ENCODE data around the gene APBA2.
A peak's percentile ranks its signal among the peaks of the same experiment; 100 is the strongest.

APBA2 gene

DNA sequence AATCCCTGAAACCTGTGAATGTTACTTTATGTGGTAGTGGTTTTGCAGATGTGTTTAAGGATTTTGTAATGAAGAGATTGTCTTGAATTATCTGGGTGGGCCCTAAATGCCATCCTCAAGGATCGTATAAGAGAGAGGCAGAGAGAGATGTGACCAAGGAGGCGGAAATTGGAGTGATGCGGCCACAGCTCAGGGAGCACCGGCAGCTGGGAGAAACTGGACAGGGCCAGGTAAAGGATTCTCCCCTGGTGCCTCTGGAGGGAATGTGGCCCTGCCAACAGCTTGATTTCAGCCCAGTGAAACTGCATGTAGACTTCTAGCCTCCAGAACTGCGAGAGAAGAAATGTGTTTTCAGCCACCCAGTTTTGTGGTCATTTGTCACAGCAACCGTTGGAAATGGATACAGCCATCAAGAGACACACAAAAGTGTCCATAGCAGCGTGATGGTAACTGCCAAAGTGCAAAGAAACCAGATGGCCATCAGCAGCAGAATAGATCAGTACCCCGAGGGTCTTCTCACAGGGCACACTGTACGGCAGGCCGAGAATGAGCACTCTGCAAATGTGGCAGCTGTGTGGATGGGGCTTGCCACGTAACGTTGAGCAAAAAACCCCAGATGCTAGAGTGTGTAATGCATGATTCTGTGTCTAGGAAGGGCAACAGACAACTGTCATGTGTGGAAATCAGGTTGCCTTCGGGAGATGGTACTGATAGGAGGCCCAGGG lies 12.2 kb downstream of the APBA2 start:
- no peak for DNase-seq

DNA sequence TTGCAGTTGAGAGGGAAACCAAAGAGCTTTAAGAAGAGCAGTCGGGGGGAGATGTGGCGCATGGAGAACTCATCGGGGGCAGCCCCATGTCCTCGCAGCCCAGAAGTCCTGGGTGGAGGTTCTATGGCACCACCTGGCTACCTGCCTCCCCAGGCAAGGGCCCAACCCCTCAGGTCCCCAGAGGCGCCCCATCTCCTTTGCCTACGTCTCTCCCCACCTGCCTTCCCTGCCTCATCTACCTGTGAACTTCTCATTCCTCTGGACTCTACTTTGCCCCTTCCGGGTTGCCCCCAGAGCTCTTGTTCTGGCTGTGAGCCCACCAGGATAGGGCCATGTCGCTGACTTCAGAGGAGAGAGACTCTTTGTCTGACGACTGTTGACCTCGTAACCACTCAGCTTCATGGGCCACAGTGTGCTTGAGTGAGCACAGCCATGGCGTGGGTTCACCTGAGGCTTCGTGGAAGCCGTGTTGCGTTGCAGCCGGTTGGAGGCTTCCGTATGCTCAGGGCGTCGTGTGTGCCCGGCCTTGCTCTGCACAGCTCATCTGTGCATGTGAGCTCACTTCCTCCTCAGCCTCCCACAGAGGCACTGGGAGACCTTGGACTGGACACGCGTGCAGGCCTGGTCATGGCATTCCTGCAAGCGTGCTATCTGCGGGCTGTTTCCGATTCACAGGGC lies 13.4 kb downstream of the APBA2 start:
- no peak for DNase-seq

DNA sequence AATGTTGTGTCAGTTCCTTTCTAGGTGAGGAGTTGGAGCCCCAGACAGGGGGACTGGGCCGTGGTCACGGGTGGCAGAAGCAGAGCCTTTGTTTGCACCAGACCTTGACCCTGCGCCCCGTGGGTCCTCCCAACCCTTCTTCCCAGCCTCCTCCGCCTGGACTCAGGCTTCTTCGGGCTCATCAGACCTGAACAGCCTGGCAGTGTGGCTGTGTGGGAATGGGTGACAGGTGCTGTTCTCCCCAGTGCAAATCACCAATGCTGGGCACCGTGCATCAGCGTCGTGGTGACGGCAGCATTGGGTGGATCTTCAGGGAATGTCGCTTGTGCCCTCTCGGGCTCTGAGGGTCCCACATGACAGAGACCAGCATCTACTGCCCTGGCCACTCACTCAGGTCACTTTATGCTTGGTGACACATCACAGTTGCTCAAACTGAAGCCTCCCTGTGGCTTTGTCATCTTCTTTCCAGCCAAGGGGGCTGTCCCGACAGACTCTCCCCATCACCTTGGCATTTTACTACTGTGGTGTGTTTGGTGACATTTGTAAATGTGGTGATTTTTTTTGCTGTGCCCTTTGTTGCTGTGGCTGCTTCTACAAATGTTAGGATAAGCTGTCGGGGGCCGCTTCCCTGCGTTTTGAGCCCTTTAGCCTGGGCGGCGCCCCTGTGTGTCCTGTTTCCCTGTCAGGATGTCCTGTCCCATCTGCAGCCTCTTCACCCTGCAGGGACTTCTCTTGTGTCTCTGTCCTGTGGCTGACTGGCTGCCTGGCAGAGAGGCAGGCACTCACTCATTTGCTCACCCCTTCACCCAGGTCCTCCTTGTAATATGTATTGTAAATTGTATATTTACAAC lies 14.5 kb downstream of the APBA2 start:
- DNase-seq: no peak

DNA sequence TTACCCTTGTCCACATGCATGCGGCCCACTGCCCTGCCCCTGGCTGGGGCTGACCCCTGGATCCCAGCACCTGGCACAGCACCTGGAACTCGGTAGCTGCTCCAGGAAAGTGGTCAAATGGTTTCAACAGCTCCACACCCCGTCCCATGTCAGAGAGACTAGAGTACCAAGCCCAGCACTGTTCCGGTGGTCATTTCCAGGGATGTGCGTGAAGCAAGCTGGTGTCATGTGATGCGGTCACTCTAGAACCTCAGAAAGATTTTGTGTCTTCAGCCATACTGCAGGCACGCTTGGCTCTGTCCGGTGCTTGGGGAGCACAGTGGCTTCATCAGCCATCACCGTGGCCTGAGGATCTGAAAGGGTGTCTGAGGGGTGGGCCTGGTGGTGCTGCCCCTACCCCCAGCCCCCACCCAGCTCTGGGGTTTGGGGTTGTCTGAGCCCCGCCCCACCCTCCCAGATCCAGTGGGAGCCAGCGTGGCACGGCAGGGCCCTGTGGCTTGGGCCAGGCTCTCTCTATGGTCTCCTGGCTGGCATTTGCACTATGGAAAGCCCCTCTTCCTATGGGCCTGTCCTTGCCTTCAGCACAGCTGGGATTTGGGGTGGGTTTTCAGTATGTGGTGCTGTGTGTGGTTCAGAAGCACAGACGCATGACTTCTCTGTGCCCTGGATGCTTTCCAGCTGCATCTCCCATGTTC lies 15.3 kb downstream of the APBA2 start:
- no peak for DNase-seq

DNA sequence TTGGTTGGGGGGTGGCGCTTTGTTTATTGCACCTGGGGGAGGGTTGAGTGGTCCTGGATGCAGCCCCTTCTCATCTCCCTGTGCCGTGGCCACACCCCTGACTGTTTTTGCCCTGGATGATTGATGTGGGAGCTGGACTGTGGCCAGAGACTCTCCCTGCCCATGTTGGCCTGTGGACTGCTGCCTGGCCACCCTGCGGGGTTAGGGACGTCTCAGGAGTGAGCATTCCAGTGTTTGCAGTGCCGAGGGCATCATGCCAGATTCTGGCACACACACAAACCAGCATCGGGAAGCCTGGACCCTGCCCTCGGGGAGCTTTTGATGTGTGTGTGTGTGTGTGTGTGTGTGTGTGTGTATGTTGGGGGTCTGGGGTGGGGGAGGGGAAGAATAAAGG lies 15.8 kb downstream of the APBA2 start:
- no peak for DNase-seq

DNA sequence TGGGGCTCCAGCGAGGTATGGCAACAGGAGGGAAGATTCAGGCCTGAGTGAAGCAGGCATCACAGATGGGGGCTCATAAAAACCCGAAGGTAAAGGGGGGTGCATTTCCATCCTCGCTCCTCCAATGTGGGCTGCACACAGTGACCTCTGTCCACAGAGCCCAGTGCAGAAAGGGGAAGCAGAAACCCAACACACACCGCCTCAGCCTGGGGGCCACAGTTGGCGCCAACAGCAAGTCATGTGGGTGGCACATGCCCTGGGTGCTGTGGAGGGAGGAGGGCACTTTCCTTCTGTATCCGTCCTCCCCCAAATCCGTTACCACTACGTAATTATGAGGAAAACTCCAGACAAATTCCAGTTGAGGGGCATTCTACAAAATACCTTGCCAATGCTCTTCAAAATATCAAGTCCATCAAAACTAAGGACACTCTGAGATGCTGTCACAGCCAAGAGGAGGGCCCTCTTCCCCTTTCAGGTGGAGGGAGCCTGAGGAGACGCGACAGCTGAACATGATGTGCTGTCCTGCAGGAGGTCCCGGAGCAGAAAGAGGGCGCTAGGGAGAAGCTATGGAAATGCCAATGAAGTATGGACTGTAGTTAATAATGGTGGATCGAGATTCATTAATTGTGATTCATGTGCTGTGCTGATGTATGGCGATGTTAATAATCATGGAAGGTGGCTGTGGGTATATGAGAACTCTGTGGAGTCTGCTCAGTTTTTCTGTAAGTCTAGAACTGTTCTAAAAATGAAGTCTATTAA lies 16.4 kb downstream of the APBA2 start:
- DNase-seq: no peak

DNA sequence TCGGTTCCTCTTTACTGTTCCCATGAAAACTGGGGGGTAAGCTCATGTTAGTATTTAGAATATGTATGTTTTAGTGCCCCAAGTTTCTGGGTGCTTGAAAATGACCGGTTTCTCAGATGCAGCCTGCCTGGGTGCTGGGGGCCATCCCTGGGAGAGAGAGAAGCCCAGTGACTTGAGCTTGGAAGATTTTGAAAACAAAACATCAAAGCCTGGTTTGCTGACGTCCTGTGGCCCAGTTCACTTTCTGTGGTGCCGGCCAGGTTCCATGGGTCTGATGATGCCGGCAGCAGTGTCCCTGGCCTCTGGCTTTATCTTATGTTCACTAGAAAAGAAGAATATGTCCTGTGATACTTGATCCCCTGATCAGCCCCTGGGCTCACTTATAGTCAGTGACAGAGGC lies 17.1 kb downstream of the APBA2 start:
- no peak for DNase-seq

DNA sequence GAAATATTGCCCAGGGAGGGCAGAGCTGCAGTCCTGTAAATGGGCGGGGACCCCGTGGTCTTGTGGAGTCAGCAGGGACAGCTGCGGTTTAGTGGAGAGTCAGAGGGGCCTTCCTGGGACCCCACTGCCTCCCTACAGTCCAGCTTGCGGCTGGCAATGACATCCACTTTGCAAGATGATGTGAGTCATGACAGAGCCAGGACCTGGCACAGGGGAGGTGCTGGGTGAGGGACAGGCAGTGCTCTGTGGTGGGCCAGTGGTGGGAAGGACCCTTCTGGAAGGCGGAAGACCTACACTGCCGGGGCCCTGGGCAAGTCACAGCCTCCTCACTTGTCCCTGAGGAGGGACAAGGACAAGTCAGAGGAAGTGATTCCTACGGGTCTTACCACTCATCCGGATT lies 17.8 kb downstream of the APBA2 start:
- no peak for DNase-seq

DNA sequence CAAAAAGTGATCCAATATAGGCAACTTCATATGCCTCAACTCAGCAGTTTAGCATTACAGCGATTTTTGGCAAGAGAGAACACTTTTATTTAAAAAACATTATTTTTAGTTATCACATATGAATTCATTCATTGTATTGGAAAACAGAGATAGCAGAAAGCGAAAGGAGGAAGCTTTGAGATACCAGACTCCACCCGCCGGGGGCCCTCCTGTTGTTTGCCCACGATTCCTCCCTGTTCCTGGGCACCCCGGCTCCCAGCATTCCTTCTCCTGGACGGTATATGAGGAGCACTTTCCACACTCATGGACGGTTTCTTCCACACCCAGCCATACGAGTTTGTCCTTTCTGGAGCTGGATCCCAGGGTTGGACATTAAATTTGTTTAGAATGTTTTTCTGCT lies 18.2 kb downstream of the APBA2 start:
- no peak for DNase-seq

DNA sequence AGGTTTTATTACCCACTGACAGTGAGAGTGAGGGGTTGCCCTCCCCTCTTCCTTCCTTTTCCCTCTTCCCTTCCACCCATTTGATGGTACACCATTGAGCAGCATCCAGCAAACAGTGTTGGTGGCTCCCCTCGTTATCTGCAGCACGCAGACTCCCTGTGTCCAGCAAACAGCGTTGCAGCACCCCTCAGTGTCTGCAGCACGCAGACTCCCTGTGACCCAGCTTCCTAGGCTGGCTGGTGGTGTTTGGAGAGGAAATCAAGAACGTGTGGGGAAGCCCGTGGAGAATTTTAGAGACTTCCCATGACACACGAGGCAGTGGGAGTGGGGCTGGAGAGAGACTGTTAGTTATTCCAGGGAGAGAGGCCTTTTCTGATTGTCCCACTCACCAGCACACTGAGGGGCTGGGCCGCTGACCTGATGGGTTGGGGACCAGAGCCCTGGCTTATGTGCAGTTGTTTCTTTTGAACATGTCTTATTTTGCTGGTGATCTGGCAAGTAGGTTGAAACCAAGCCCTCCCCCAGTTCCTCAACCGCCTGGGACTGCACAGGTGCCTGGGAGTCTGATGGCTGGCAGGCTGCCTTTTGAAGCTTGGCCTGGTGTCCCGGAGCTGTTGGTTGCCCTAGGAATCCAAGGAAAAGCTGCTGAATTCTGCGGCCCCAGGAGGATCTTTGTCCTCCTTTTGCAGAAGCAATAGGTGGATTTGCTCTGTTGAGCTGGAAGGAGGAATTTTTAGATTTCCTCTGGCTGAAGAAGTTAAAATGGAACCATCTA lies 19.0 kb downstream of the APBA2 start:
- DNase-seq: no peak

DNA sequence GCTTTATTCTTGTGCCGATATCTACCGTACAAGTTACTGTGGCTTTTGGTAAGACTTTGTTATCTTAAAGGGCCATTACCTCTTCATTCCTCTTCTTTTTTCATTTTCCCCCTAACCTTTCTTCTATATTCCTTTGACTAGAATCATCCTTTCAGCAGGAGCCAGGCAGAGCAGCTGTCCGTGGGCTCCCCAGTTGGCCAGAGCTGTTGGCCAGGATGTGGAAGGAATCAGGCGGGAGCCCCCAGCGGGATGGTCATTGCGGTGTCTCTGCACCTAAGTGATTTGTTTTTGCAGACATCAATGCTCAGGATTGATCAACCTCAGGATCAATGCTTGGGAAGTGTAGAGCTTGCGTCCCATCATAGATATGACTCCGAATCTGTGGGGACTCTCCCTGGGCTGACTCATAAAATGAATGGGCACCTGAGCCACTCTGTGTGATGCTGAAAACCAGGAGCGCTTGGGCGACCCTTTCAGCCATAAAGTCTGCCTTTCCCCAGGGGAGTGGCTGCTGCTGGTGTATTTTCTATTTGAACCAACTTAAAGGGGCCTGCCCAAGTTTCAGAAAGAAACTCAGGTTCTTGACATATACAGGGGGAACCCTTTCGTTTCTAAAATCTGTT lies 21.7 kb downstream of the APBA2 start:
- DNase-seq: no peak

DNA sequence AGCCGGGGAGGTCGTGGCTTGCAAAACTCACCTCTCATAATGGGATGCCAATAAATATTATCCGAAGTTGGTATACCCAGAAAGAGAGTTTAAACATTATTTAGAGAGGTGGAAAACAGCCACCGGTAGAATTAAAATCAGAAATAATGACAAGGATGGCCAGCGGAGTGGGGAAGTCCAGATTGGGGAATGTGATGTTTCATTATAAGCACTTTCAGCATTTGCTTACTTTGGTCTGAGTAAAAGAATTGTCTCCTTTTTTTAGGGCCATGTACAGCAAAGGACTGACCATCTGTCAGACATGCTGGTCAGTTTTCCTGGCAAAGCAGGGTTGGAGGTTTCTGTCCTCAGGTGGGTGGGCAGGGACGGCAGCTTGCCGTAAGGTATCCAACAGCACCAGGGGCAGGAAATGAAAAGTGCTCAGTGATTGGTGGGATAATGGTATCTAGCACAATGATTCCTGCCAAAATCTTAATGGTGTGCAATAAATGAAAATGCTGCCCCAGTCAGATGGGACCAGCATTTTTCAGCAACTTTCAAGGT lies 24.3 kb downstream of the APBA2 start:
- DNase-seq: no peak

DNA sequence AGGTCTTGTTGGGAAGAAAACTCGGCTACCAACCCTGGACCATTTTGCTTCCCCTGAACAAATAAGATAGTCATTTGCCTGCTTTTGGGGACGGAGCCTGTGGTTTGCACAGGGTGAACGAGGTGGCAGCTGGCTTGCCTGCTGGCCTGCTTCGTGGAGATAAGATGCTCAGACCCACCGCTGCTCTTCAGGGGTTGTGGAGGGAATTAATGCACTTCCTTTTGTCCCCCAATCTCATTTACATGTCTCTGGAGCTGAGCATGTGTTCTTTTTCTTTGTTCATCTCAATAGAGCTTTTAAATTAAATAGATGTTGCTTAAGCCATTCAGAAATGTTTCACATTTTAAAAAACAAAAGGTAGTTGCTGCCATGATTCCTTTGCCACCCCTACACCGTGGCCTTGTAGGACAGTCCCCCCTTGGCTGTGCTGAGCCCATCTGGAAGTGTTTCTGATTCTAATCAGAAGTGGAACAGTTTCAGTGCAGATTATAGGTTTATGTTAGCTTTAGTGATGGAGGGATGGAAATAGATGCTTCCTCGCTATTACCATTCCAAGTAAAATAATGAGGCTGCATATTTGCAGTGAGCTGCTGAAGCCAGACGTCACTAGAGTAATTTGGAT lies 25.6 kb downstream of the APBA2 start:
- DNase-seq: peak; percentile 48

DNA sequence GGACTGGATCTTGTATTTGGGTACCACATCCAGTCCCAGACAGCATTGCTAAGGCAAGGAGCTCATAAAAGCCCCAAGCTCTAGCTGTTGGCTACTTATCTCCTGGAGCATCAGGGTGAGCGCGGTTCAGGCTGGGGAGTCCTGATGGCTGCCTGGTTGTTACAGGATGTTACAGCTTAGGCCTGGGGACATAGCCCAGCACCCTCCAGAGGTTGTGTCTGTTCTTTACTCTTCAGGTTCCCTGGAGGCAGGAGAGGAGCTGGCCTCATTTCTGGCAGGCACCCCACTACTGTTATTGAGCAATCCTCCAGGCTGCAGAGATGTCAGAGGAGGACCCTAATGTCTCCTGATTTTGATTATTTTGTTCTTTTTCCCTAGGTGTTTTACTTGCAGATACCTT lies 26.6 kb downstream of the APBA2 start:
- DNase-seq: no peak

DNA sequence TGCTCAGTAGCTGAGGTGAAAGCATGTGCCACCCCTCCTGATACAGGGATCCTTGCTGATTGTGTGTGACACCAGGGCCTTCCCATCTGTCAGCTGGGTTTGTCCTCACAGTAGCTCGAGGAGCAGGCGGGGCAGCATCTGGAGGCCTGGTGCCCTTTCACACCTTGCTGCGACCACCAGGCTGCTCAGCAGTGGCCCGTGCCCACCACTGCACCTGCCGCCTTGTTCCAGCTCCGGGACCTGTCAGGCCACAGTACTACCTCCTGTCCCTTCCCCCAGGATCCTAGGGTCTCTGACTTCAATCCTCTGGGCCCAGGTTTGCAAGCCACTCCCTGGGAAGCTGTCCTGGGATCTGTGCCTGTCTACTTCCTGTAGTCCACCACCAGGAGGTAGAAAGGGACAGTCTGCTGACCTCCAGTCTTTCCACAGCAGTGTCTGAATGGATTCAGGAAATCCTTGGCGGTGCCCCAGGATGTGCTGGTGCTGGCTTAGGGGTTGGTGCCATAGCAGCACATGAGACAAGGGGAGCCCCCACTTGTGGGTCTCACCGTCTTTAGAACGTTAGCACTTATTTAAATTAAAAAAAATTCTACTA lies 27.5 kb downstream of the APBA2 start:
- no peak for DNase-seq

DNA sequence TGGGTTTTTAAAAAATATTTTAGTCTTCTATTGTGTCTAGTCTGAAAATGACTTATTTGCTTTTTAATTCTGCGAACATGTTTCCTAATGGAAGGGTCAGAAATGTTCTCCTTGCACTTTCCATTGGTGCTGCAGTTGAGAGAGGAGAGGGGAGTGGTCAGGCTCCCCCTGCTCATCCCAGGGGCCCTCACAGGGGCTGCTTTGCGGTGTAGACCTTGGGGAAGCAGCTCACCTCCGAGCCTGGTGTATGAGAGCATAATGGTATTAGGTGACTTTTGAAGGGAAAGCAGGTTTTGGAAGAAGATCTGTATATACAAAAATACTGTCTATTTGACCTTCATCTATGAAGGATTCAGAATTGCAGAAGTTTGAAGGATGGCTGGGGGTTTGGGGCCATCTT lies 28.3 kb downstream of the APBA2 start:
- DNase-seq: no peak

DNA sequence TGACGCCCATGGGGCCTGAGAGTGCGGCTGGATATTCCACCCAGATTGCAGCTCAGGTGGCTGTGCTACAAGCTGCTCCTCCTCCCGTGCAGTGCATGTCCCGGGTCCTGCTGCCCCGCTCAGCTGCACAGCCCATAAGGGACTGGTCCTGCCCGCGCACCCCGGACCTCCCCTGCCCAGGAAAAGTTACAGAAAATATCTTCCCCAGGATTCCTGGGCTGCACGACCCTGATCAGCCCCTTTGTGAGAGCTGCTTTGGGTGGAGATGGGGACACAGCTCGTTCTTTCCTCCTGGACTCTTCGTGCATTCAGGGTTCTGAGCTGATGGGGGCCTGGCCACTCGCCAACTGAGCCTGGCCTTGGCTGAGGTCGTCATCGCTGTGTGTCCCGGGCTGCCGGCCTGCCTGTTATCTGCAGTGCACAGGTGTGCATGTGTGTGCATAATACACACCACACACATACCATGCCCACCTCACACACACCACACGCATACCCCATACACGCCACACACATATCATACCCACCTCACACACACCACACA lies 28.8 kb downstream of the APBA2 start:
- DNase-seq: no peak

DNA sequence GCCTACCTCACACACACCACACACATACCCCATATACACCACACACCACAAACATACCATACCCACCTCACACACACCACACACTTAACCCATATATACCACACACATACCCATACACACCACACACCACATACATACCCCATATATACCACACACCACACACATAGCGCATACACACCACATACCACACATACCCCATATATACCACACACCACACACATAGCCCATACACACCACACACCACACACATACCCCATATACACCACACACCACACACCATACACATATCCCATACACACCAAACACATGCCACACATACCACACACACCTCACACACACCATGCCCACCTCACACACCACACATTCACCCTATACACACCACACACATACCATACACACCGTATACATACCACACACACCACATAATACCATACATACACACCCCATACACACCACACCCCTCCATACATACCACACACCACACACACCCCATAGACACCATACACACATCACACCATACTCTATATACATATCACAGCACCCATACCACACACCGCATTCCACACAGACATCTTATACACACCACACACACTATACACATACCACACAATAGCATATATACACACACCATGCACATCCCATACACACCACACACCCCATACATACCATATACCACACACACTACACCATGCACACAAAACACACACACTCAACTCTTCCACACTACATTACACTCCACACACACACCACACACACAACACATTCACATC lies 29.5 kb downstream of the APBA2 start:
- DNase-seq: no peak

DNA sequence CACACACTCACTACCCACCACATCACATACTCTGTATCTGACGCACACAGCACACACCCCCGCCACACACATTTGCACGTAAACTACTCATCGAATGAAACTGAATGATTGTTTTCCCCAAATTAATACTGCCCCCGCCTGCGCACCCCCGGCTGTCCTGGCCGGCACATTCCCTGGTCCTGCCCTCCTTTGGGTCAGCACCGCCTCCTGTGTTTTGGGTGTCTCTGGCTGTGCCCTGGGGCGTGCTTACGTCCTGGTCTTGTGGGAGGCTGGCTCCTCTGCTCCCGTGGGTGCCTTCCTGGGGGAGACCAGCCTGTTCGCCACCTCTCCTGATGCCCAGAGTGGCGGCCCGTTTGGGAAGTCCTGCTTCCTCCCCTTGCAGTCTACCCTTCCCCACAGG lies 30.2 kb downstream of the APBA2 start:
- DNase-seq: no peak

All from eye (tissue), 1 donor.